ENCODE results near the gene RNF31. TPM values are rescaled to one million over a fixed set of nuclear protein-coding genes. Genes with fewer than 3 reads are reported as not detected.
A peak's percentile ranks its signal among the peaks of the same experiment; 100 is the strongest.

Gene RNF31
- total RNA-seq, 1 donor from 2014 or later: 88.2 TPM

DNA sequence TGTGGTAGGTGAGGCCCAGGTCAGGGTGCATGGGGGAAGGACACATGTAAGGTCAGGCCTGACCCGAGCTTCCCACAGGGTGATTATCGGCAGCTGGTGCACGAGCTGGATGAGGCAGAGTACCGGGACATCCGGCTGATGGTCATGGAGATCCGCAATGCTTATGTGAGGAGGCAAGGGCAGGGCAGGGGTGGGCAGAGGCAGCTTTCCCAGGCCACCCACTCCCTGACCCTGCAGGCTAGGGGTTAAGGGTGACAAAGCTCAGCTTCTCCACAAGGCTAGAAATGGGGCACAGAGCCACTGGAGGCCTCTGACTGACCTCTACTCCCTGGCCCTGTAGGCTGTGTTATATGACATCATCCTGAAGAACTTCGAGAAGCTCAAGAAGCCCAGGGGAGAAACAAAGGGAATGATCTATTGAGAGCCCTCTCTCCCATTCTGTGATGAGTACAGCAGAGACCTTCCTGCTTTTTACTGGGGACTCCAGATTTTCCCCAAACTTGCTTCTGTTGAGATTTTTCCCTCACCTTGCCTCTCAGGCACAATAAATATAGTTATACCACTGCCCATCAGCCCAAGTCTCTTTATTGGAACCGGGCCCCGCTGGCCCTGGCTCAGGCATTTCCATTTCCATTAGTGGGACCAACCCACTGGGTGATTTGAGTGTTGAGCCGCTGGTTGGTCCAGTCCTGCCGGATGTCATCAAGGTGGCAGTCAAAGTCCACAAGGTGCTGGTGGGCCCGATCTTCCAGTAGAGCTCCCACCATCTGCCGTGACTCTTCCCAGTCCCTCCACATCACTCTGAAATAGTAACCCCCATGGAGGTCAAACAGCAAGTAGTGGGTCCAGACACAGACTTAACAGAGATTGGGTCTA is 8.7 kb upstream of the RNF31 start:
- no peaks in the 10 kb centered on the region for H3K36me3 Mint-ChIP-seq (ENCODE audit: unreplicated experiment)
- peaks cover 13% of the 10 kb centered on the region for H3K9me3 Mint-ChIP-seq (ENCODE audit: unreplicated experiment)
- H3K27me3 Mint-ChIP-seq (ENCODE audit: unreplicated experiment): peaks cover 13% of the 10 kb centered on the region
- TF ChIP-seq, protein P1, sequence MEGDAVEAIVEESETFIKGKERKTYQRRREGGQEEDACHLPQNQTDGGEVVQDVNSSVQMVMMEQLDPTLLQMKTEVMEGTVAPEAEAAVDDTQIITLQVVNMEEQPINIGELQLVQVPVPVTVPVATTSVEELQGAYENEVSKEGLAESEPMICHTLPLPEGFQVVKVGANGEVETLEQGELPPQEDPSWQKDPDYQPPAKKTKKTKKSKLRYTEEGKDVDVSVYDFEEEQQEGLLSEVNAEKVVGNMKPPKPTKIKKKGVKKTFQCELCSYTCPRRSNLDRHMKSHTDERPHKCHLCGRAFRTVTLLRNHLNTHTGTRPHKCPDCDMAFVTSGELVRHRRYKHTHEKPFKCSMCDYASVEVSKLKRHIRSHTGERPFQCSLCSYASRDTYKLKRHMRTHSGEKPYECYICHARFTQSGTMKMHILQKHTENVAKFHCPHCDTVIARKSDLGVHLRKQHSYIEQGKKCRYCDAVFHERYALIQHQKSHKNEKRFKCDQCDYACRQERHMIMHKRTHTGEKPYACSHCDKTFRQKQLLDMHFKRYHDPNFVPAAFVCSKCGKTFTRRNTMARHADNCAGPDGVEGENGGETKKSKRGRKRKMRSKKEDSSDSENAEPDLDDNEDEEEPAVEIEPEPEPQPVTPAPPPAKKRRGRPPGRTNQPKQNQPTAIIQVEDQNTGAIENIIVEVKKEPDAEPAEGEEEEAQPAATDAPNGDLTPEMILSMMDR (IDR thresholded peaks at IDR 0.05; ENCODE audit: partially characterized antibody, unreplicated experiment): no peak
- H3K4me3 Mint-ChIP-seq (ENCODE audit: unreplicated experiment): no peak overlapping the region
- H3K4me1 Mint-ChIP-seq (ENCODE audit: low read depth, unreplicated experiment): peaks cover 20% of the 10 kb centered on the region
- no peak for DNase-seq
- no peak overlapping the region for H3K27ac Mint-ChIP-seq (ENCODE audit: unreplicated experiment)

DNA sequence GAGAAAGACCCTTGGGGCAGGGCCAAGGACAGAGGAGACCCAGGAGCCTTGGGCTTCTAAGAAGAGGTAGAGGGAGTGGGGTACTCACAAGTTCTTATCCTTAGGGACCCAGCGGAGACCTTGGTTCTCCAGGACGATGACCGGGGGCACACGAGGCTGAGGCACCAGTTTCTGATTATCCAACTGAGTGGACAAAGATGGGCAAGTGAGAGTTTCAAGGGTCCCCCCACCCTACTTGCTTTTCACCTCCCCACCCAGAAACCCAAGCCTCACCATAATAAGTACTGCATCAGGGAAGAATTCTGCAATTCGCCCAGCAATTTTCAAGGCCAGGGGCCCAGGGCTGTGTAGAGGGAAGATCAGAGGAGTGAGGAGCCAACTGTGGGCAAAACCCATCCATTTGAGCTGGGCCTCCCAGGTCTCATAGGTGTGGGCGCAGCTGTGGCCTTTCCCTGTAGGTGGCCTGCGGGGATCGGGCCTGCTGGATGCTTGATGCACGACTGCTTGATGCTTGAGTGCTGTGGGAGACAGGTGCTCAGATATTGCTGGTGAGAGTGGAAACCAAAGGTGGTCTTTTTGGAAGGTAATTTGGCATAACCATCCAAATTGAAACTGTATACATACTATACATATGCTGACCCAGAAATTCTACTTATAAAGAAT is 7.9 kb upstream of the RNF31 start:
- no peak for DNase-seq
- H3K36me3 Mint-ChIP-seq (ENCODE audit: unreplicated experiment): no peaks in the 10 kb centered on the region
- peaks cover 13% of the 10 kb centered on the region for H3K9me3 Mint-ChIP-seq (ENCODE audit: unreplicated experiment)
- H3K4me1 Mint-ChIP-seq (ENCODE audit: low read depth, unreplicated experiment): peaks cover 20% of the 10 kb centered on the region
- TF ChIP-seq, protein P1 (IDR thresholded peaks at IDR 0.05; ENCODE audit: partially characterized antibody, unreplicated experiment): no peak
- H3K27ac Mint-ChIP-seq (ENCODE audit: unreplicated experiment): no peak overlapping the region
- peaks cover 13% of the 10 kb centered on the region for H3K27me3 Mint-ChIP-seq (ENCODE audit: unreplicated experiment)
- peak overlapping the region; percentile 77 for H3K4me3 Mint-ChIP-seq (ENCODE audit: unreplicated experiment)

GRCh38 chr14:24141097-24141880 is 6.0 kb upstream of the RNF31 start, which contains the start of gene EMC9:
Gene EMC9 (minus strand): TSS chr14:24141591. CDS start chr14:24141304, 287 bp downstream.
- TF ChIP-seq, protein P1 (IDR thresholded peaks at IDR 0.05; ENCODE audit: partially characterized antibody, unreplicated experiment): peak; percentile 39
- no peaks in the 10 kb centered on the region for H3K36me3 Mint-ChIP-seq (ENCODE audit: unreplicated experiment)
- peaks cover 7% of the 10 kb centered on the region for H3K27me3 Mint-ChIP-seq (ENCODE audit: unreplicated experiment)
- H3K4me3 Mint-ChIP-seq (ENCODE audit: unreplicated experiment): peak within 1 kb of the TSS; percentile 91
- H3K4me1 Mint-ChIP-seq (ENCODE audit: low read depth, unreplicated experiment): peaks cover 19% of the 10 kb centered on the region
- DNase-seq: peak; percentile 99
- H3K27ac Mint-ChIP-seq (ENCODE audit: unreplicated experiment): peak within 1 kb of the TSS; percentile 93
- H3K9me3 Mint-ChIP-seq (ENCODE audit: unreplicated experiment): peaks cover 8% of the 10 kb centered on the region

DNA sequence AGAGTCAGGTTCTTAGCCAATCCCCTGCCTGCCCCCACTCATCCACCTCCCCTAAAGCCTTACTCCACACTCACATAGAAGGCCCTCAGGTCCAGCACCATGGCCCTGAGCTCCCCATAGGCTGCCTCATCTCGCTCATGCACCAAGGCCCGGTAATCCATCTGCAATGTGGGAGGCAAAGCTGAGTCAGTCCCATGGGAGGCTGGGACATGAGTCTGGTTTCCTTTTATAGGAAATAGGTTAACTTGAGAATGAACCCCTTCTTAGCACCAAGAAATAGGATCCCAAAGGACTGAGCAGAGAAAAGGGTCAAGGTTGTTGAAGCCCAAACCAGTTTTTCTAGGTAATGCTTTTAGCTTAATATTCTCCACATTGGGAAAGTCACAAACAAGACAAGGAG is 3.8 kb upstream of the RNF31 start:
- Mint-ChIP-seq H3K36me3 (ENCODE audit: unreplicated experiment) (no peaks in the 10 kb centered on the region), H3K27me3 (ENCODE audit: unreplicated experiment) (no peaks in the 10 kb centered on the region), H3K4me1 (ENCODE audit: low read depth, unreplicated experiment) (peaks cover 18% of the 10 kb centered on the region), H3K27ac (ENCODE audit: unreplicated experiment) (no peak overlapping the region), H3K9me3 (ENCODE audit: unreplicated experiment) (peaks cover 8% of the 10 kb centered on the region), H3K4me3 (ENCODE audit: unreplicated experiment) (no peak overlapping the region)
- DNase-seq: no peak
- TF ChIP-seq, protein P1 (IDR thresholded peaks at IDR 0.05; ENCODE audit: partially characterized antibody, unreplicated experiment): no peak

Measured in glutamatergic neuron (in vitro differentiated cells).